CD14-positive monocyte (primary cell): ENCODE data around the gene MYCBP2. TPM values are rescaled to one million over a fixed set of nuclear protein-coding genes. Genes with fewer than 3 reads are reported as not detected.

Experiments used
- DNase-seq, 3 donors: peaks; one replicate each; pipeline ENCODE4 v3.0.0-alpha.2; 2011 to 2022
- H2AFZ ChIP-seq: 2 replicates; pipeline ENCODE4 v1.6.0; 2012; ENCODE audit warnings: mild to moderate bottlenecking, low read depth, low read length, inconsistent platforms; ENCODE audit not compliant: insufficient read depth, poor library complexity, severe bottlenecking
- H3K27ac ChIP-seq, 2 donors: 1 replicate in 1 of 2; 2 replicates in 1 of 2; pipeline ENCODE4 v1.5.1; 2012 to 2013; ENCODE audit warnings: low read length in 2 of 2, control low read depth in 1 of 2, inconsistent platforms in 1 of 2, low read depth in 1 of 2, mild to moderate bottlenecking in 1 of 2
- H3K27me3 ChIP-seq, 2 donors: one replicate each; pipeline versions ENCODE4 v1.6.0 to v1.6.1; 2011 to 2013; ENCODE audit warnings: low read length in 2 of 2; ENCODE audit not compliant: control insufficient read depth in 2 of 2, insufficient read depth in 2 of 2
- H3K36me3 ChIP-seq, 2 donors: replicated peaks in 1 of 2; 1 replicate in 1 of 2; 2 replicates in 1 of 2; pipeline versions ENCODE4 v1.5.1 to v1.6.1; 2012 to 2013; ENCODE audit warnings: low read length in 2 of 2, control low read depth in 1 of 2, inconsistent platforms in 1 of 2, mild to moderate bottlenecking in 1 of 2; ENCODE audit not compliant: insufficient read depth in 2 of 2, control insufficient read depth in 1 of 2
- H3K4me1 ChIP-seq, 2 donors: 1 replicate in 1 of 2; 2 replicates in 1 of 2; pipeline versions ENCODE4 v1.5.1 to v1.6.1; 2012 to 2013; ENCODE audit warnings: low read length in 2 of 2, control low read depth in 1 of 2, inconsistent platforms in 1 of 2, mild to moderate bottlenecking in 1 of 2, moderate library complexity in 1 of 2; ENCODE audit not compliant: insufficient read depth in 2 of 2, control insufficient read depth in 1 of 2
- H3K4me2 ChIP-seq: replicated peaks from 2 replicates; pipeline ENCODE3; 2012; ENCODE audit warnings: low read length, moderate library complexity, mild to moderate bottlenecking; ENCODE audit not compliant: poor library complexity, severe bottlenecking; ENCODE audit errors: extremely low read depth
- H3K4me3 ChIP-seq, 3 experiments: fragments of 200-600 bp in 1 of 3; sonication (generic) in 1 of 3; replicated peaks in 1 of 3; 1 replicate in 2 of 3; 2 replicates in 1 of 3; pipeline ENCODE4 v1.5.1; 2011 to 2013; ENCODE audit warnings: low read length in 3 of 3, mild to moderate bottlenecking in 3 of 3, control low read depth in 2 of 3, low read depth in 2 of 3, inconsistent platforms in 1 of 3, moderate library complexity in 1 of 3
- H3K79me2 ChIP-seq: 2 replicates; pipeline ENCODE4 v1.6.0; 2012; ENCODE audit warnings: mild to moderate bottlenecking, control low read depth, inconsistent platforms, low read length, moderate library complexity; ENCODE audit not compliant: insufficient read depth
- H3K9ac ChIP-seq: 2 replicates; pipeline ENCODE4 v1.6.0; 2017; ENCODE audit warnings: low read length, mild to moderate bottlenecking; ENCODE audit not compliant: insufficient read depth, poor library complexity, severe bottlenecking
- H3K9me3 ChIP-seq, 2 donors: replicated peaks in 1 of 2; 1 replicate in 1 of 2; 2 replicates in 1 of 2; pipeline versions ENCODE4 v1.5.1 to v1.6.1; 2012 to 2013; ENCODE audit warnings: low read length in 2 of 2, control low read depth in 1 of 2; ENCODE audit not compliant: control insufficient read depth in 1 of 2, insufficient read depth in 1 of 2
- H4K20me1 ChIP-seq: 2 replicates; pipeline ENCODE4 v1.6.0; 2012; ENCODE audit warnings: mild to moderate bottlenecking, low read length, control low read depth, moderate library complexity; ENCODE audit not compliant: insufficient read depth
- H3K27ac Mint-ChIP-seq, 7 donors: one replicate each; pipeline ENCODE4 v1.8.0; 2020; ENCODE audit warnings: mild to moderate bottlenecking in 7 of 7, mixed read lengths in 7 of 7, moderate library complexity in 6 of 7, inconsistent platforms in 2 of 7
- H3K27me3 Mint-ChIP-seq, 3 donors: one replicate each; pipeline ENCODE4 v1.8.0; 2021 to 2022; ENCODE audit warnings: low read depth in 3 of 3, mild to moderate bottlenecking in 3 of 3, mixed read lengths in 3 of 3, moderate library complexity in 3 of 3, inconsistent platforms in 1 of 3
- H3K36me3 Mint-ChIP-seq, 2 donors: one replicate each; pipeline ENCODE4 v1.8.0; 2020; ENCODE audit warnings: mixed read lengths in 2 of 2, inconsistent platforms in 1 of 2, mild to moderate bottlenecking in 1 of 2
- H3K4me1 Mint-ChIP-seq: one replicate; pipeline ENCODE4 v1.8.0; 2020; ENCODE audit warnings: mild to moderate bottlenecking, mixed read lengths
- H3K4me3 Mint-ChIP-seq, 2 donors: one replicate each; pipeline ENCODE4 v1.8.0; 2020; ENCODE audit warnings: mild to moderate bottlenecking in 2 of 2, mixed read lengths in 2 of 2, moderate library complexity in 1 of 2
- H3K9me3 Mint-ChIP-seq, 7 donors: one replicate each; pipeline ENCODE4 v1.8.0; 2020 to 2022; ENCODE audit warnings: mixed read lengths in 7 of 7, mild to moderate bottlenecking in 6 of 7, moderate library complexity in 6 of 7, inconsistent platforms in 2 of 7
- WGBS: methylation state at CpG from one replicate; pipeline ENCODE4 v1.1.5; 2013; ENCODE audit warnings: missing lambda C conversion rate; ENCODE audit not compliant: insufficient coverage; 5-methylcytosine and 5-hydroxymethylcytosine counted together
- intact Hi-C, 2 donors: fragments of 100-400 bp; cut with micrococcal nuclease; formaldehyde crosslinking; loops; one replicate each; pipeline versions ENCODE4 v1.15.0 to v1.15.1; 2023
- polyA plus RNA-seq, 3 donors: library from polyadenylated mRNA; depleted of rRNA in 1 of 3; unstranded in 2 of 3; stranded (reverse) in 1 of 3; fragments of 300-500 nt in 2 of 3; fragments of >200 nt in 1 of 3; fragmentation: Illumina TruSeq in 2 of 3; gene quantifications; 1 replicate in 2 of 3; 2 replicates in 1 of 3; pipeline ENCODE4 v1.2.3, GENCODE V29; 2012 to 2021
- TF ChIP-seq, protein P1 (sequence below): fragments of 200-600 bp; IDR thresholded peaks from one replicate; pipeline ENCODE4 v1.8.0; 2022; ENCODE audit warnings: antibody characterized with exemption, mild to moderate bottlenecking

The MYCBP2 gene
- polyA plus RNA-seq, 3 donors = 7.6 to 51.5 (median 14.4) TPM

DNA sequence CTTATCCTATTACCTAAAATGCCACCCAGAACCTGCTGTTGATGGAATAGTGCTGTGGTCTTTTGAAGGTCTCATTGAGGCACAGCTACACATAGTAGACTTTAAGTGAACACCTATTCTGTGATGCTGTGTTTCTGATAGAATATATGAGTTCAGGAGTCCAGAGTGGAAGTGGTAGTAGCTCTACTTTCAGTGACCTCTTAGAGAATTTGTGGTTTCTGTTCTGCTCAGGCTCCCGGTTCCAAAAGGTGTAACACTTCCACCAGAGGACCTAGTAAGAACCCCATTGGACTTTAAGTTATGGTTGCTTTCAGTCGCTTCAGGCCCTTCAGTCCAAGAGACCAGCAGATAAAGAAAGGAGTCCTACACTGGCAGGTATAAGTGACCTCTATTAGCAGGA is 11.4 kb upstream of the MYCBP2 start:
- DNase-seq = no peak
- intact Hi-C loops = no loop called here
- Histone ChIP-seq H3K27me3 (no peaks in the 10 kb centered on the region), H3K4me3 (peak overlapping the region in 1 of 3 experiments; percentile 62), H3K4me2 (peak overlapping the region; percentile 66), H3K4me1 (peaks cover 46 to 57% of the 10 kb centered on the region in 2 donors), H3K9ac (no peak overlapping the region), H2AFZ (peak overlapping the region; percentile 76), H3K79me2 (no peaks in the 10 kb centered on the region), H3K36me3 (no peaks in the 10 kb centered on the region), H4K20me1 (no peaks in the 10 kb centered on the region), H3K27ac (peak overlapping the region; percentile 64 to 82), H3K9me3 (no peaks in the 10 kb centered on the region)
- WGBS = 100% methylated on average over 1 of the region's 2 CpGs
- TF ChIP-seq, protein P1, sequence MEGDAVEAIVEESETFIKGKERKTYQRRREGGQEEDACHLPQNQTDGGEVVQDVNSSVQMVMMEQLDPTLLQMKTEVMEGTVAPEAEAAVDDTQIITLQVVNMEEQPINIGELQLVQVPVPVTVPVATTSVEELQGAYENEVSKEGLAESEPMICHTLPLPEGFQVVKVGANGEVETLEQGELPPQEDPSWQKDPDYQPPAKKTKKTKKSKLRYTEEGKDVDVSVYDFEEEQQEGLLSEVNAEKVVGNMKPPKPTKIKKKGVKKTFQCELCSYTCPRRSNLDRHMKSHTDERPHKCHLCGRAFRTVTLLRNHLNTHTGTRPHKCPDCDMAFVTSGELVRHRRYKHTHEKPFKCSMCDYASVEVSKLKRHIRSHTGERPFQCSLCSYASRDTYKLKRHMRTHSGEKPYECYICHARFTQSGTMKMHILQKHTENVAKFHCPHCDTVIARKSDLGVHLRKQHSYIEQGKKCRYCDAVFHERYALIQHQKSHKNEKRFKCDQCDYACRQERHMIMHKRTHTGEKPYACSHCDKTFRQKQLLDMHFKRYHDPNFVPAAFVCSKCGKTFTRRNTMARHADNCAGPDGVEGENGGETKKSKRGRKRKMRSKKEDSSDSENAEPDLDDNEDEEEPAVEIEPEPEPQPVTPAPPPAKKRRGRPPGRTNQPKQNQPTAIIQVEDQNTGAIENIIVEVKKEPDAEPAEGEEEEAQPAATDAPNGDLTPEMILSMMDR = no peak
- Mint-ChIP-seq H3K4me1 (peaks cover 66% of the 10 kb centered on the region), H3K36me3 (no peaks in the 10 kb centered on the region), H3K9me3 (no peaks in the 10 kb centered on the region), H3K27ac (peak overlapping the region; percentile 76 to 93 (median 91)), H3K4me3 (peak overlapping the region in 1 of 2 donors; percentile 82), H3K27me3 (peaks cover 0 to 2% (median 0%) of the 10 kb centered on the region in 3 donors)

DNA sequence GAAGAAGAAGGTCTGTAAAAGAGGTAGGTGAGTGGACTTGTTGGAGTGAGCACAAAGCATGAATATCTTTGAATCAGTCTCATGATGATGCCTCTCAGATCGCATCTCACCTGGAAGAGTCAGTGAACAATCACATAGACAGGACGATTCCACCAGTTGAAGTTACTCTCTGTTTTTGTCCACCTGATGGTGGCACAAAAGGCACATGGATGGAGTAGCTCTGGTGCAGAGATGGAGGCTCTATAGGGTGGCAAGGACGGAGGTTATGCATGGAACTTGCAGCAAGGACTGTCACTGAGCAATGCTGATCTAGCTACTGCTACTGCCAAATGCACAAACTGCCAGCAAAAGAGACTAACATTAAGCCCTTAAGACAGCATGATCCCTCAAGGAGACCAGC is 10.3 kb upstream of the MYCBP2 start:
- H3K79me2 ChIP-seq = no peaks in the 10 kb centered on the region
- H3K27ac ChIP-seq = no peak overlapping the region
- no peaks in the 10 kb centered on the region for H3K36me3 Mint-ChIP-seq
- no peak overlapping the region for H3K27ac Mint-ChIP-seq
- no peaks in the 10 kb centered on the region for H3K36me3 ChIP-seq
- intact Hi-C loops = no loop called here
- DNase-seq = no peak
- no peak overlapping the region for H3K9ac ChIP-seq
- no peaks in the 10 kb centered on the region for H3K27me3 ChIP-seq
- H2AFZ ChIP-seq = no peak overlapping the region
- no peaks in the 10 kb centered on the region for H3K9me3 Mint-ChIP-seq
- H3K4me1 Mint-ChIP-seq = peaks cover 69% of the 10 kb centered on the region
- peaks cover 47 to 59% of the 10 kb centered on the region in 2 donors for H3K4me1 ChIP-seq
- H3K9me3 ChIP-seq = no peaks in the 10 kb centered on the region
- 89% methylated on average over 3 of the region's 3 CpGs for WGBS
- TF ChIP-seq, protein P1 = no peak
- no peaks in the 10 kb centered on the region for H4K20me1 ChIP-seq
- no peak overlapping the region for H3K4me2 ChIP-seq
- H3K4me3 ChIP-seq = no peak overlapping the region
- H3K27me3 Mint-ChIP-seq = peaks cover 0 to 2% (median 0%) of the 10 kb centered on the region in 3 donors
- H3K4me3 Mint-ChIP-seq = no peak overlapping the region
